ENCODE data around the gene PHTF2. TPM values are rescaled to one million over a fixed set of nuclear protein-coding genes. Genes with fewer than 3 reads are reported as not detected.

PHTF2 gene
- total RNA-seq, 2 experiments from 2014 or later = 26.9 to 62.4 TPM

DNA sequence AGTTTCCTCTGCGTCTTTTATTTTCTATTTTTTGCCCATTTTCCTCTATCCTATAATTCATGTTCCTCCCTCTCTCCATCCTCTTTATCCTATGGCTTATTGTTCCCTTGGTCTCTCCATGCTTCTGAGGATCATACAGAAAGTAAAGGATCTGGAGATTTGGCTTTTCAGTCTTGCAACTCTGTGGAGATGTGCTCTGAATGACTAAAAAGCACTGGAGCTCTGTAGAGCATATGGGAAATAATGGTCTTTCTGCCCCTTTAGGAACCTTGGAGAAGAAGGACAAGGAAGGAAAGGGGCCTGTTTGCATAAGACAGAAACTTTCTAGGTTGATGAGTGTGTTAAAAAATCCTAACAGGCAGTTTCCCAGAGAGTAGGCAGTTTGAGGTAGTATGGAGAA is 120.1 kb downstream of the PHTF2 start:
- no peak for DNase-seq (ENCODE audit: low spot score)
- H4K20me1 ChIP-seq (ENCODE audit: insufficient read depth, low read length) = no peaks in the 10 kb centered on the region
- H3K79me2 ChIP-seq (ENCODE audit: insufficient read depth, low read depth, low read length) = peaks cover 17% of the 10 kb centered on the region; the same call in 1 of the 2 replicates
- TF ChIP-seq EZH2phosphoT487 (IDR thresholded peaks at IDR 0.05; ENCODE audit: borderline replicate concordance, low read depth, low read length) = no peak
- TF ChIP-seq, protein P1, sequence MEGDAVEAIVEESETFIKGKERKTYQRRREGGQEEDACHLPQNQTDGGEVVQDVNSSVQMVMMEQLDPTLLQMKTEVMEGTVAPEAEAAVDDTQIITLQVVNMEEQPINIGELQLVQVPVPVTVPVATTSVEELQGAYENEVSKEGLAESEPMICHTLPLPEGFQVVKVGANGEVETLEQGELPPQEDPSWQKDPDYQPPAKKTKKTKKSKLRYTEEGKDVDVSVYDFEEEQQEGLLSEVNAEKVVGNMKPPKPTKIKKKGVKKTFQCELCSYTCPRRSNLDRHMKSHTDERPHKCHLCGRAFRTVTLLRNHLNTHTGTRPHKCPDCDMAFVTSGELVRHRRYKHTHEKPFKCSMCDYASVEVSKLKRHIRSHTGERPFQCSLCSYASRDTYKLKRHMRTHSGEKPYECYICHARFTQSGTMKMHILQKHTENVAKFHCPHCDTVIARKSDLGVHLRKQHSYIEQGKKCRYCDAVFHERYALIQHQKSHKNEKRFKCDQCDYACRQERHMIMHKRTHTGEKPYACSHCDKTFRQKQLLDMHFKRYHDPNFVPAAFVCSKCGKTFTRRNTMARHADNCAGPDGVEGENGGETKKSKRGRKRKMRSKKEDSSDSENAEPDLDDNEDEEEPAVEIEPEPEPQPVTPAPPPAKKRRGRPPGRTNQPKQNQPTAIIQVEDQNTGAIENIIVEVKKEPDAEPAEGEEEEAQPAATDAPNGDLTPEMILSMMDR (conservative IDR thresholded peaks at IDR 0.05; ENCODE audit: low read length) = no peak
- H3K4me1 ChIP-seq (ENCODE audit: insufficient read depth, low read length, poor library complexity, severe bottlenecking) = peaks cover 72% of the 10 kb centered on the region
- H3K36me3 ChIP-seq (ENCODE audit: insufficient read depth, low read length) = peaks cover 71% of the 10 kb centered on the region
- no peak overlapping the region for H3K27ac ChIP-seq (ENCODE audit: low read depth, low read length, poor library complexity, severe bottlenecking)
- H3K4me2 ChIP-seq (ENCODE audit: low read length) = no peak overlapping the region
- POLR2A ChIA-PET = interaction anchor here (3.4 kb wide), 1 partner anchor 11 kb away, joined by 20 read pairs; no protein-coding TSS in a partner anchor
- no peaks in the 10 kb centered on the region for H3K9me2 ChIP-seq (ENCODE audit: insufficient read depth, low read length)
- no peak overlapping the region for H2AFZ ChIP-seq (ENCODE audit: low read length)
- no peaks in the 10 kb centered on the region for H3K9me3 ChIP-seq (ENCODE audit: low read length)
- intact Hi-C loops (cut with micrococcal nuclease; ENCODE audit: unreplicated experiment) = no loop called here
- H3K4me3 ChIP-seq (ENCODE audit: low read depth, low read length, poor library complexity, severe bottlenecking) = no peak overlapping the region
- BruUV-seq (replicated peaks) = no TSS peak
- CTCF ChIA-PET (ENCODE audit: unreplicated experiment) = no interaction called here

DNA sequence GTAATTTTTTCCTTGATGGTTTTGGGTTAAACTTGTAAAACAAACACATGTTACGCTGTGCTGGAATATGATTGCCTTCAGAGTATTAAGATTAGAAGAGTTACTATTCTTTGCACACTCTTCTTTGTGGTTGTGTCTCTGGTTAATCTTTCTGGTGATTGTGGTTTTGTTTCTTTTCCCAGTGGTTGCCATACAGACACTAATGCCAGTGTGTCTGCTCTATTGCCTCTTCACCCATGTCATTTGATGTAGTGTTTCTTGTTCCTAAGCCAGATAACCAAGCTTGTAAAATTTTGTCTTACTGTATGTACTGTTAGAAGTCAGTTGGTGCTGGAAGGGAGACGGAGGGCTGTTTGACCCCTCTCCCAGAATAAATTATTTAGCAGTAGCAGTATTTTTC is 124.8 kb downstream of the PHTF2 start:
- H3K4me2 ChIP-seq (ENCODE audit: low read length) = peak overlapping the region; percentile 43
- BruUV-seq (replicated peaks) = no TSS peak
- H3K9me3 ChIP-seq (ENCODE audit: low read length) = no peaks in the 10 kb centered on the region
- no peak for DNase-seq (ENCODE audit: low spot score)
- H4K20me1 ChIP-seq (ENCODE audit: insufficient read depth, low read length) = no peaks in the 10 kb centered on the region
- H3K4me1 ChIP-seq (ENCODE audit: insufficient read depth, low read length, poor library complexity, severe bottlenecking) = peaks cover 43% of the 10 kb centered on the region
- TF ChIP-seq, protein P1 (conservative IDR thresholded peaks at IDR 0.05; ENCODE audit: low read length) = no peak
- TF ChIP-seq EZH2phosphoT487 (IDR thresholded peaks at IDR 0.05; ENCODE audit: borderline replicate concordance, low read depth, low read length) = no peak
- H3K27ac ChIP-seq (ENCODE audit: low read depth, low read length, poor library complexity, severe bottlenecking) = peak overlapping the region; percentile 42
- H3K79me2 ChIP-seq (ENCODE audit: insufficient read depth, low read depth, low read length) = peaks cover 22% of the 10 kb centered on the region; the same call in 1 of the 2 replicates
- H3K36me3 ChIP-seq (ENCODE audit: insufficient read depth, low read length) = peaks cover 79% of the 10 kb centered on the region
- H3K4me3 ChIP-seq (ENCODE audit: low read depth, low read length, poor library complexity, severe bottlenecking) = no peak overlapping the region
- no peak overlapping the region for H2AFZ ChIP-seq (ENCODE audit: low read length)
- ChIA-PET POLR2A (interaction anchor here (0.6 to 7.9 kb wide), 7 partner anchors 10 to 236 kb away, joined by 3 to 106 read pairs (median 4); no protein-coding TSS in a partner anchor), CTCF (ENCODE audit: unreplicated experiment) (interaction anchor here (1.8 kb wide), 1 partner anchor 11 kb away, joined by 5 read pairs; no protein-coding TSS in a partner anchor)
- intact Hi-C loops (cut with micrococcal nuclease; ENCODE audit: unreplicated experiment) = loop anchor here (5.0 kb wide), 1 partner anchor 226 kb away; the partner anchor contains the start of gene RSBN1L
- no peaks in the 10 kb centered on the region for H3K9me2 ChIP-seq (ENCODE audit: insufficient read depth, low read length)

DNA sequence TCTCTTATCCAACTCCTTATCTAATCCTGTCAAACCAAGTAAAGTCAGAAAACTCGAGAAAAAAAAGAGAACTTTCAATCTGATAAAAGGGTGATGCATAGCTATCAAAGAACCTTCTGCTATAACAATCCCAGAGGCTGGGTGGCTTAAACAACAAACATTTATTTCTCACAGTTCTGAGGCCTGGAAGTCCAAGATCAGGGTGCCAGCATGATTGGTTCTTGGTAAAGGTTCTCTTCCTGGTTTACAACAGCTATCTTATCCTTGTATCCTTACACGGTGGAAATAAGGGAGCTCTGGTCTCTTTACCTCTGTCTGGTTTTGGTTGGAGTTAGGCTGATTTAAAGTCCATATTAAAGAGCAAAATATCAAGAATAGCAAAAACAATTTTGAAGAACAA is 131.9 kb downstream of the PHTF2 start:
- TF ChIP-seq, protein P1 (conservative IDR thresholded peaks at IDR 0.05; ENCODE audit: low read length) = no peak
- TF ChIP-seq EZH2phosphoT487 (IDR thresholded peaks at IDR 0.05; ENCODE audit: borderline replicate concordance, low read depth, low read length) = no peak
- no peak overlapping the region for H3K4me3 ChIP-seq (ENCODE audit: low read depth, low read length, poor library complexity, severe bottlenecking)
- peaks cover 27% of the 10 kb centered on the region for H3K4me1 ChIP-seq (ENCODE audit: insufficient read depth, low read length, poor library complexity, severe bottlenecking)
- BruUV-seq (replicated peaks) = no TSS peak
- no peaks in the 10 kb centered on the region for H3K9me2 ChIP-seq (ENCODE audit: insufficient read depth, low read length)
- no peak for DNase-seq (ENCODE audit: low spot score)
- H2AFZ ChIP-seq (ENCODE audit: low read length) = no peak overlapping the region
- H3K36me3 ChIP-seq (ENCODE audit: insufficient read depth, low read length) = peaks cover 58% of the 10 kb centered on the region
- intact Hi-C loops (cut with micrococcal nuclease; ENCODE audit: unreplicated experiment) = loop anchor here (1.0 kb wide), 1 partner anchor 165 kb away; no protein-coding TSS in a partner anchor
- no peaks in the 10 kb centered on the region for H4K20me1 ChIP-seq (ENCODE audit: insufficient read depth, low read length)
- no peaks in the 10 kb centered on the region for H3K9me3 ChIP-seq (ENCODE audit: low read length)
- POLR2A ChIA-PET = no interaction called here
- CTCF ChIA-PET (ENCODE audit: unreplicated experiment) = no interaction called here
- no peak overlapping the region for H3K27ac ChIP-seq (ENCODE audit: low read depth, low read length, poor library complexity, severe bottlenecking)
- H3K4me2 ChIP-seq (ENCODE audit: low read length) = no peak overlapping the region
- H3K79me2 ChIP-seq (ENCODE audit: insufficient read depth, low read depth, low read length) = no peaks in the 10 kb centered on the region

All from OCI-LY7 (cell line).